Memory B cell (primary cell): Measurements from ENCODE around the gene MYOG.

ENCODE experiments used
- ATAC-seq: fragments of 150-1000 bp; cut with Tn5 transposase; 2 replicates; pipeline ENCODE4 v1.10.0; 2021; ENCODE audit warnings: low read depth, mild to moderate bottlenecking, moderate library complexity
- DNase-seq, 2 donors: peaks; one replicate each; pipeline ENCODE4 v3.0.0; 2022; ENCODE audit warnings: low spot score in 2 of 2
- H3K27ac Mint-ChIP-seq: one replicate; pipeline ENCODE4 v1.8.0; 2022; ENCODE audit warnings: mild to moderate bottlenecking, moderate library complexity, mixed read lengths
- H3K27me3 Mint-ChIP-seq: one replicate; pipeline ENCODE4 v1.8.0; 2022; ENCODE audit warnings: mixed read lengths
- H3K36me3 Mint-ChIP-seq: one replicate; pipeline ENCODE4 v1.8.0; 2022; ENCODE audit warnings: mild to moderate bottlenecking, mixed read lengths
- H3K4me1 Mint-ChIP-seq: one replicate; pipeline ENCODE4 v1.8.0; 2022; ENCODE audit warnings: mixed read lengths
- H3K4me3 Mint-ChIP-seq: one replicate; pipeline ENCODE4 v1.8.0; 2022; ENCODE audit warnings: mild to moderate bottlenecking, moderate library complexity, mixed read lengths
- H3K9me3 Mint-ChIP-seq: one replicate; pipeline ENCODE4 v1.8.0; 2022; ENCODE audit warnings: mixed read lengths

Gene MYOG

GRCh38 chr1:203089001-203089650, 3.3 kb upstream of the MYOG start:
- no peak for ATAC-seq
- no peak overlapping the region for H3K4me3 Mint-ChIP-seq

DNA sequence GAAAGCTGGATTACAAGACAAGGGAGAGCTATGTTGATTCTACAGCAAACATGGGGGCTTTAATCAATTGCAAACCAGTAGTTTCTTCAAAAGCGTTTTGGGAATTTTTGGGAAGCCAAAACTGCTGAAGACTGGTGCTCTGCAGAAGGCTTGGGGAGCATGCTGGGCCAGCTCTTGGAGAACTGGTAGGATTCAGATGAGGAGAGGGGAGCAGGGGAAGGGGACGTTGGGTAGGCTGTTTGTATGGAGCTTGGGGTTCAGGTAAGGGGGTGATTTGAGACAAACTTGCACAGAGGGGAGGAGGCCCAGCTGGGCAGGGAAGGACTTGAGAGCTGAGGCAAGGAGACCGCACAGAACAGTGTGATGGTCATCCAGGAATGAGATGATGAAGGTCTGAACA, 2.6 kb upstream of the MYOG start:
- no peak overlapping the region for H3K4me3 Mint-ChIP-seq
- DNase-seq (no peak), ATAC-seq (no peak)
- H3K36me3 Mint-ChIP-seq, result peaks cover 1% of the 10 kb centered on the region
- H3K4me1 Mint-ChIP-seq, result peaks cover 2% of the 10 kb centered on the region
- H3K27me3 Mint-ChIP-seq, result peaks cover 26% of the 10 kb centered on the region
- no peak overlapping the region for H3K27ac Mint-ChIP-seq
- H3K9me3 Mint-ChIP-seq, result no peaks in the 10 kb centered on the region

More at GRCh38 chr1:203089001-203089650, 3.3 kb upstream of the MYOG start:
- Mint-ChIP-seq H3K4me1 (peaks cover 2% of the 10 kb centered on the region), H3K9me3 (no peaks in the 10 kb centered on the region), H3K27ac (no peak overlapping the region), H3K27me3 (peaks cover 23% of the 10 kb centered on the region), H3K36me3 (peaks cover 1% of the 10 kb centered on the region)
- no peak for DNase-seq

DNA sequence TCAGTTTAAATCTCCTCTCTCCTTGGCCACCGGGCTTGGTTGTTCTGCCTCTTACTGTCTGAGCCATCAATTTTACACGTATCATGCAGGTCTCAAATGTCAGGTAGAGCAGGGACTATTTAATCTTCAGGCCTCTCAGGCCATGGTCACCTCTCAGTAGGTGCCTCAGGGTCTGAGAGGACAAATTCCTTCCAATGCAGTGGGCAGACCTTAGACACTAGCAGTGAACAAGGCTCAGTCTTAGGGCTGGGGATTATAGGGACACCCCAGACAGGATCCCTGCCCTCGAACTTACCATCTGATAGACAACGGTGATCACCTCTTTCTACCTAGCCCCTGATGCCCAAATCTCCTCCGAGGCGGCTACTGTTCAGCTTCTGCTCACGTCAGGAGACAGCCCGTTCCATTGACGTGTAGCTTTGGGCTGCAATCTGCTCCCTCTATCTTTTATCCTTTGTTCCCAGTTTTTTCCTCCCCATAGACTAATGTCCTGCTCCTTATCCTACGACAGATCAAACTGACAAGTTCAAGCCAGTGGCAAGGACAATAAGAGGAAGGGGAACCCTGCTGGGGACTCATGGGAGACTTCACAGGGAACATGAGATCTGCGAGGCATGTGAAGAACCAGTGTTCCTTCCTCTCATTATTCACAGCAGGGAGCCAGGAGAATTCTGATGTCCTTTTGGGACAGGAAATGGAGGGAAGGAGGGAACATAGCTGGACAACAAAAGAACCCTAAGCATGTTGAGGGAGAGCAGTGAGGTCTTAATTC, 1.4 kb upstream of the MYOG start:
- DNase-seq (no peak), ATAC-seq (no peak)
- H3K9me3 Mint-ChIP-seq, result no peaks in the 10 kb centered on the region
- peaks cover 20% of the 10 kb centered on the region for H3K27me3 Mint-ChIP-seq
- H3K4me1 Mint-ChIP-seq, result peaks cover 2% of the 10 kb centered on the region
- no peaks in the 10 kb centered on the region for H3K36me3 Mint-ChIP-seq
- no peak overlapping the region for H3K4me3 Mint-ChIP-seq
- no peak overlapping the region for H3K27ac Mint-ChIP-seq

DNA sequence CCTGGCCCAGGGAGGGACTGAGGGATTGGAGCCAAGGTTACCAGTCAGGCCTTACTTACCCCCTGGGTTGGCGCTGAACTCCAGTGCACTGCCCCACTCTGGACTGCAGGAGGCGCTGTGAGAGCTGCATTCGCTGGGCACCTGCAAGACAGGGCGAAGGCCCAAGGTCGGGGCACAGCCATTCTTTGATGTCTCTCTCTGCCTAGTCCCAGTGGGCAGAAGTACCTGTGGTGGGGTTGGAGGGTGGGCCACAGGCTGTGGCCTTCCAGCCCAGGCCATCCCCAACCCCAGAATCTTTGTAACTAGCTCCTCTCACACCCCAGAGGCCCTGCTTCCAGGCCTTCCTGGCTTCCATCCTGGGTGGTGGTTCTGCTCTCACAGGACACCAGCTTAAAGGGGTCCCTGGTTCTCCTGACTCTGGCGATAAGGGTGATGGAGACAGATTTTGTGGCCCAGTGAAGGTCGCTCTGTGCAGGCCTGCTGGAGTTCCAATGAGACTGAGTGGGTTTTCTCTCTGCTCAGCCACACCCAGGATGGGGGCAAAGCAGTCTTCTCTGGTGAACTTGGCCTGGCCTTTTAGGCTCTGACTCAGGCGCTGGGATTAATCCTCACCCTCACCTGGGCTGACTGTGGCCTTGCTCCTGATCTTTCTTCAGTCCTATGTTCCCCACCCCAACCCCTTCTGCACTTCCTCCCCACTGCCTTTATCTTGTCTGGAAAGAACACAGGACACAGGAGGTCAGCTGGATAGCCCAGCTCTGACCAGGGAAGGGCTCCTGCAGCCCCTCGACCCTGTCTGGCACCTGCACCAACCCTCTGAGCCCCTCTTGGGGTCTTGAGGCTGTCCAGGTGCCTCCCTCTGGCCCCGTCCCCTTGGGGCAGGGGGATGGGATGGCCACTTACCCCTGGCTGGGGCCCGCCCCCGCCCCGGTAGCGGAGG, 954 bp downstream of the MYOG start:
- H3K9me3 Mint-ChIP-seq, result no peaks in the 10 kb centered on the region
- H3K27ac Mint-ChIP-seq, result no peak overlapping the region
- no peaks in the 10 kb centered on the region for H3K36me3 Mint-ChIP-seq
- DNase-seq (no peak), ATAC-seq (no peak)
- no peak overlapping the region for H3K4me3 Mint-ChIP-seq
- H3K4me1 Mint-ChIP-seq, result no peaks in the 10 kb centered on the region
- peaks cover 15% of the 10 kb centered on the region for H3K27me3 Mint-ChIP-seq

GRCh38 chr1:203083463-203083921, 2.3 kb downstream of the MYOG start:
- no peak overlapping the region for H3K27ac Mint-ChIP-seq
- peaks cover 19% of the 10 kb centered on the region for H3K27me3 Mint-ChIP-seq
- H3K36me3 Mint-ChIP-seq, result no peaks in the 10 kb centered on the region
- H3K4me1 Mint-ChIP-seq, result no peaks in the 10 kb centered on the region
- H3K9me3 Mint-ChIP-seq, result no peaks in the 10 kb centered on the region
- DNase-seq (no peak), ATAC-seq (no peak)
- H3K4me3 Mint-ChIP-seq, result no peak overlapping the region

GRCh38 chr1:203082571-203083462, 3.0 kb downstream of the MYOG start:
- H3K36me3 Mint-ChIP-seq, result no peaks in the 10 kb centered on the region
- no peaks in the 10 kb centered on the region for H3K9me3 Mint-ChIP-seq
- peaks cover 21% of the 10 kb centered on the region for H3K27me3 Mint-ChIP-seq
- H3K27ac Mint-ChIP-seq, result no peak overlapping the region
- H3K4me1 Mint-ChIP-seq, result no peaks in the 10 kb centered on the region
- no peak overlapping the region for H3K4me3 Mint-ChIP-seq
- no peak for ATAC-seq
- no peak for DNase-seq

DNA sequence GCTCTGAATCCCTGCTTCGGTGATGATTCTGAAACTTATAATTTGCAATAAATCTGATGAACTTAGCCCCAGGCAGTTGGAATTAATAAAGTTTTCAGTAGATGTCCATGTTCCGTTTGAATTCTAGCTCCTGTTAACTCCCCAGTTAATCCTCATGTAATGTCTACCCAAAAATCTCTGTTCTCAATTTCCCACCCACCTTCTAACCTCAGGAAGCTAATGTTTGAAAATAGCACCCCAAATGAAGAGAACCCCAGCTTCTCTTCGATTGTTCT, 3.6 kb downstream of the MYOG start:
- ATAC-seq (no peak), DNase-seq (no peak)
- peaks cover 19% of the 10 kb centered on the region for H3K27me3 Mint-ChIP-seq
- H3K27ac Mint-ChIP-seq, result no peak overlapping the region
- H3K4me1 Mint-ChIP-seq, result no peaks in the 10 kb centered on the region
- H3K36me3 Mint-ChIP-seq, result no peaks in the 10 kb centered on the region
- H3K4me3 Mint-ChIP-seq, result no peak overlapping the region
- H3K9me3 Mint-ChIP-seq, result no peaks in the 10 kb centered on the region

DNA sequence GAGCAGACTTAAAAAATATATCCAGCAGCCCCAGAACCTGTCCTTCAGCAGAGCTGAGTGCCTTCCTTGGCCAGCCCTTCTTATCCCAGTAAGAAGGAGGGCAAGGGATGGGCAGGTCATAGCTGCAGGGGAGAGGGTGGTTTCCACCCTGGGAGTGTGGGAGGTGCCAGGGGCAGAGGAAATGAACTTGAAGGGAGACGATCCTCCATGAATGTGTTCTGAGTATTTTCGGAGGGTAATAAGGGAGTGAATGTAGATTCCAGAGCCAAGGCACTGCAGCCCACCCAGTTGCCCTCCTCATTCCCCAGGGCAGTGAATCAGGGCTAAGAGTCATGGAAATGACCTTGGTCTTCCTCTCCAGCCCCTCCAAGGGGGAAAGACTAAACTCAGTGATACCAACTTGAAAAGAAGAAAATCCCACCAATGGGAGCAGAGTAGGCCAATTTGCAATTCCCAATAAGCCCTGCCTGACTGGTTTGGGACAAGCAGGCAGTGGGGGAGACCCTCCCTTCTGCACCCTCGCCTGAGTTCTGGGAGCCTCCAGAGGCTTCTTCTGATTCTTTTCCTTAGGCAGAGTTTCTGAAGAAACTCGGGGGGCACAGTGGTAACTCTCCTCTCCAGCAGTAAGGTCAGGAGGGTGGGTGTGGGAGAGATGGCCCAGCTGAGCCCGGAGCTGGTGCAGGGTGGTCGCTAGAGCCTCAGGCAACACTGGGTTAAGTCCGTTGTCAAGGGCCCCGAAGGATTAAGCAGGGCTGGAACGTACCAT, 4.2 kb downstream of the MYOG start:
- H3K9me3 Mint-ChIP-seq, result no peaks in the 10 kb centered on the region
- no peaks in the 10 kb centered on the region for H3K36me3 Mint-ChIP-seq
- DNase-seq, result no peak
- H3K27ac Mint-ChIP-seq, result no peak overlapping the region
- peaks cover 19% of the 10 kb centered on the region for H3K27me3 Mint-ChIP-seq
- H3K4me3 Mint-ChIP-seq, result no peak overlapping the region
- no peak for ATAC-seq
- no peaks in the 10 kb centered on the region for H3K4me1 Mint-ChIP-seq

DNA sequence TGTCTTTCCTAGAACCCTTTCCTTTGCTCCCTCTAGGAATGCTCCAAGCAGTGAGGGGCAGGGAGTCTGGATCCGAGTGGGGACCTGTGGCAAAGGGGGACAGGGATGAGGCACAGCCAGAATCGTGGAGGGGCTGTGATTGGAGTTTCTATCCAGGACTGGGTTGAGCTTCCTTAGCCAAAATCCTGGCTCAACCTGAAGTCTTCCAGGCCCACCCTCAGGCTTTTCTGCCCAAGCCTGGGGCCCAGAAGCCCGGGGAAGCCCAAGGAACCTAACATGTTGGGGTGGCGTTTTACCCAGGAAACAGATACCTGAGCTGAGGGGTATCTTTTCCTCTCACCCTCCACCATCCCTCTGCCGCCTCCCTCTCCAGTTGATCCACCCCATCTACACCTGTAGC, 5.4 kb downstream of the MYOG start:
- Mint-ChIP-seq H3K9me3 (no peaks in the 10 kb centered on the region), H3K27me3 (peaks cover 24% of the 10 kb centered on the region), H3K27ac (no peak overlapping the region), H3K4me3 (no peak overlapping the region), H3K4me1 (peaks cover 5% of the 10 kb centered on the region), H3K36me3 (peaks cover 3% of the 10 kb centered on the region)
- no peak for DNase-seq
- ATAC-seq, result no peak

GRCh38 chr1:203078478-203078877, 7.3 kb downstream of the MYOG start:
- peaks cover 29% of the 10 kb centered on the region for H3K27me3 Mint-ChIP-seq
- no peaks in the 10 kb centered on the region for H3K9me3 Mint-ChIP-seq
- H3K4me1 Mint-ChIP-seq, result peaks cover 5% of the 10 kb centered on the region
- H3K36me3 Mint-ChIP-seq, result peaks cover 3% of the 10 kb centered on the region
- no peak overlapping the region for H3K27ac Mint-ChIP-seq
- no peak for DNase-seq
- H3K4me3 Mint-ChIP-seq, result no peak overlapping the region
- ATAC-seq, result no peak

DNA sequence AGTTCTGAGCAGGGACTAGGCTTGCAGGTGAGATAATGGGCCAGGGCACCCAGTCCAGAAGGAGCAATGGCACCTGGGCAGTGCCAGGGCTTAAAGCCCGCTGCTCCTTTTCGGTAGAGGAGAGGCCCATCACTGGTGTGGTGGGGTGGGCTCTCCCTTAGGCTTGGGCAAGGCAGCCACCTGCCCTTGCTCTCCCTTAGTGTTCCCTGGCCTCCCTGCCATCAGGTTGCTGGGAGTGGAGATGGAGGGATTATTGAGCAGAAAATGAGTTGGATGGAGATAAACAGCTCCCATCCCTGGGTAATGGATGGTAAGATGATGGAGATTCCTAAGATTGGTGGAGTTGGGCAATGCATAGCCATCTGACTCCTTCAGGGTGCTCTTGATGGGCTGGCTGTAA, 7.9 kb downstream of the MYOG start:
- Mint-ChIP-seq H3K27ac (no peak overlapping the region), H3K27me3 (peaks cover 33% of the 10 kb centered on the region), H3K4me3 (no peak overlapping the region), H3K36me3 (peaks cover 3% of the 10 kb centered on the region), H3K9me3 (no peaks in the 10 kb centered on the region), H3K4me1 (peaks cover 5% of the 10 kb centered on the region)
- no peak for ATAC-seq
- DNase-seq, result no peak

DNA sequence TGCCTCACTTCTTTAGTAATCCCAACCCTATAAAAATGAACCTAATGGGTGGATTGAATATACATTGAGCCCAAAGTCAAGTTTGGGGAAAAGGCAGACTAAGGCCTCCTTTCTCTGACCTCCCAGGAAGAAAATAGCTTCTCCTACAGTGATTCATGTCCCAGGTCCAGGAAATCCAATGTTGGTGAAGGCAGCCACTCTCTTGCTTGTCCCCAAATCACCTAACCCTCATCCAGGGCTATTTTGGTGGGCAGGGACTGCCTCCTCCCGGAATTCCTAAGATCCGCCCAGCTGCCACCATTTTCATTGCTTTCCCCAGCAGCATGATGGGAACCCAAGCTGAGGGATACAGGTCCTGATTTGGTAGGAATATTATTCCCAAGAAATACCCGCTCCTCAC, 8.4 kb downstream of the MYOG start:
- Mint-ChIP-seq H3K4me3 (no peak overlapping the region), H3K36me3 (peaks cover 3% of the 10 kb centered on the region), H3K4me1 (peaks cover 5% of the 10 kb centered on the region), H3K9me3 (no peaks in the 10 kb centered on the region), H3K27ac (no peak overlapping the region), H3K27me3 (peaks cover 37% of the 10 kb centered on the region)
- ATAC-seq (no peak), DNase-seq (no peak)

GRCh38 chr1:203076031-203076511, 9.7 kb downstream of the MYOG start:
- Mint-ChIP-seq H3K9me3 (no peaks in the 10 kb centered on the region), H3K27me3 (peaks cover 35% of the 10 kb centered on the region), H3K27ac (no peak overlapping the region), H3K4me3 (peak overlapping the region; percentile 60), H3K4me1 (peaks cover 5% of the 10 kb centered on the region), H3K36me3 (peaks cover 3% of the 10 kb centered on the region)
- DNase-seq, result no peak
- no peak for ATAC-seq
